Activated T-helper 2 cell treated with anti-CD3 and anti-CD28 coated beads, Interferon-gamma antibody, Interleukin-2, Interleukin-4, amounts not matched to agents 10 μg/mL and 5 μg/mL and 100 μg/mL, durations not matched to agents 14 hours and 24 hours and 36 hours (primary cell): Measurements from ENCODE around the gene OR56A5. TPM values are rescaled to one million over a fixed set of nuclear protein-coding genes. Genes with fewer than 3 reads are reported as not detected.
"Not testable (repeated sequence)": the region's sequence is repeated elsewhere in the genome, so short reads cannot be mapped to it uniquely, and the experiment has no call there.

ENCODE experiments used
- DNase-seq: peaks from one replicate; pipeline ENCODE4 v3.0.0; 2021; ENCODE audit warnings: low spot score
- H3K27ac Mint-ChIP-seq: one replicate; pipeline ENCODE4 v1.8.0; 2021; ENCODE audit warnings: mixed read lengths
- H3K27me3 Mint-ChIP-seq: one replicate; pipeline ENCODE4 v1.8.0; 2021; ENCODE audit warnings: low read depth, mixed read lengths
- H3K36me3 Mint-ChIP-seq: one replicate; pipeline ENCODE4 v1.8.0; 2021; ENCODE audit warnings: low read depth, mixed read lengths
- H3K4me1 Mint-ChIP-seq: one replicate; pipeline ENCODE4 v1.8.0; 2021; ENCODE audit warnings: low read depth, mixed read lengths
- H3K4me3 Mint-ChIP-seq: one replicate; pipeline ENCODE4 v1.8.0; 2021; ENCODE audit warnings: low read depth, mild to moderate bottlenecking, moderate library complexity, mixed read lengths
- H3K9me3 Mint-ChIP-seq: one replicate; pipeline ENCODE4 v1.8.0; 2021; ENCODE audit warnings: mixed read lengths
- intact Hi-C: fragments of 100-400 bp; cut with micrococcal nuclease; formaldehyde crosslinking; loops from one replicate; pipeline ENCODE4 v1.15.1; 2023
- total RNA-seq: library from RNA; stranded (reverse); gene quantifications from 2 replicates; pipeline ENCODE4 v1.2.3, GENCODE V29; 2022

OR56A5 gene
- total RNA-seq, 1 donor from 2014 or later: not detected

- Mint-ChIP-seq H3K36me3 (no peaks in the 10 kb centered on the region), H3K4me1 (no peaks in the 10 kb centered on the region)
These were observed 5.2 kb upstream of the OR56A5 start for GRCh38 chr11:5973530-5973929.

DNA sequence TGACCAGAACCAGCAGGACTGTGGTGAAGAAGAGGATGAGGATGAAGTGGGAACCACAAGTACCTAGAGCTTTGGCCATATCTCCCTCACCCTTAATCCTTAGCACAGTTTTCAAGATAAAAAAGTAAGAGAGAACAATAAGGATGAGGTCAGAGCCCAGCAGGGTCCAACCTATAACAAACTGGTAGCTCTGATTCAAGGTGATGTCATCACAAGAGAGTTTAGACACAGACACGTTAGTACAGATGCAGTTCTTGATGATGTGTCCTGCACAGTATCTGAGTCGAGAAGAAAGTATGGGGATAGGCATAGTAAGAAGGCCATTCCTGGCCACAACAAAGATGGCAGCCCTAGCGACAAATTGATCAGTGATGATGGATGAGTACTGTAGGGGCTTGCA, 586 bp downstream of the OR56A5 start:
- intact Hi-C loops: no loop called here
- H3K9me3 Mint-ChIP-seq: peaks cover 13% of the 10 kb centered on the region

More at GRCh38 chr11:5973530-5973929, 5.2 kb upstream of the OR56A5 start:
- no peak overlapping the region for H3K27ac Mint-ChIP-seq
- intact Hi-C loops: no loop called here
- no peak for DNase-seq
- no peak overlapping the region for H3K4me3 Mint-ChIP-seq
- peaks cover 3% of the 10 kb centered on the region for H3K27me3 Mint-ChIP-seq
- H3K9me3 Mint-ChIP-seq: no peaks in the 10 kb centered on the region

DNA sequence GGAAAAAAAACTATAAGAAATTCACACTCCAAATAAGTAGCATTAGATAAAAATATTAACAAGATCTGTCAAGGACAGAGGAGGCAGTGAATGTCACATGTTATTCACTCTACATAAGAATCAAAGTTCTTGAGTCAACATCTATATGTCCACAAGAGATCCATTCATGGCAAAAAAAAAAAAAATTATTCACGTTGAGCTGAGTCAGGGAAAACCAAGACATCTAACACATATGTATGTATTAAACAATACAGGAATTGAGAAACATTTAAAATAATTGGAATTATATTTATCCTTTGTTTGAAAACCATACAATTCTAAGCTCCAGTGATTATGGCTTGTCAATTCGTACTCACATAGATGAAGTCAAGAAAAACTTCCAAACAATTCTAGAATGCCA, 1.3 kb downstream of the OR56A5 start:
- no peaks in the 10 kb centered on the region for H3K36me3 Mint-ChIP-seq
- DNase-seq: no peak
- intact Hi-C loops: no loop called here
- H3K9me3 Mint-ChIP-seq: peaks cover 16% of the 10 kb centered on the region
- H3K4me1 Mint-ChIP-seq: no peaks in the 10 kb centered on the region
- H3K4me3 Mint-ChIP-seq: no peak overlapping the region
- H3K27me3 Mint-ChIP-seq: peaks cover 3% of the 10 kb centered on the region
- H3K27ac Mint-ChIP-seq: no peak overlapping the region

More for the DNA sequence above, 586 bp downstream of the OR56A5 start:
- Mint-ChIP-seq H3K4me1 (no peaks in the 10 kb centered on the region), H3K27me3 (peaks cover 3% of the 10 kb centered on the region), H3K36me3 (no peaks in the 10 kb centered on the region), H3K27ac (no peak overlapping the region), H3K4me3 (no peak overlapping the region)
- no peak for DNase-seq

GRCh38 chr11:5960704-5961320, 7.5 kb downstream of the OR56A5 start:
- H3K4me3 Mint-ChIP-seq, H3K36me3 Mint-ChIP-seq, H3K4me1 Mint-ChIP-seq, intact Hi-C loops, H3K27ac Mint-ChIP-seq, H3K27me3 Mint-ChIP-seq, DNase-seq: not testable (repeated sequence)
- H3K9me3 Mint-ChIP-seq: peaks cover 22% of the 10 kb centered on the region

GRCh38 chr11:5955586-5955985, 12.7 kb downstream of the OR56A5 start:
- Mint-ChIP-seq H3K9me3 (peaks cover 6% of the 10 kb centered on the region), H3K27ac (no peak overlapping the region), H3K27me3 (no peaks in the 10 kb centered on the region), H3K36me3 (no peaks in the 10 kb centered on the region), H3K4me1 (no peaks in the 10 kb centered on the region), H3K4me3 (no peak overlapping the region)
- DNase-seq: no peak
- intact Hi-C loops: no loop called here

DNA sequence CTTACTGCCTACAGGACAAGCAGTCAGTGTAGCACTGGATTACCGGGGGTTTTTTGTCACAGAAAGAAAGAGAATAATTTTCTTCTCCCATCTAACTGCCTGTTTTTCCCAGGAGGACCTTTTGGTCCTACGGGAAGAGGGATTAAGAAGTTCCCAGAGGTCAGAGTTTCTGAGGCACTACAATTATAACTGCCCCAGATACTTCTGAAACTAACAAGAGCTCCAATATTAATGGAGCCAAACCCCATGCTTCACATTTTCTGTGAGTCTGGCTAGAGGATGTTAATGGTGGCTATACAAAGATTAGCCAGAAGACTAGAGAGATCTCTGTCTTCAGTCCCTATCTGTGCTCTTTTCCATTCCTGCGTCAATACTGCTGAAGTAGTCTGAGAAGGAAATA, 26.3 kb downstream of the OR56A5 start, which contains the start of gene OR56A3:
Gene OR56A3, plus strand, starts transcription at position 301 of the 400 bp plus-strand sequence. CDS start 5,096 bp downstream, outside the sequence.
- H3K27me3 Mint-ChIP-seq: peaks cover 1% of the 10 kb centered on the region
- no peak within 1 kb of the TSS for H3K4me3 Mint-ChIP-seq
- no peaks in the 10 kb centered on the region for H3K4me1 Mint-ChIP-seq
- H3K36me3 Mint-ChIP-seq: no peaks in the 10 kb centered on the region
- no peak within 1 kb of the TSS for H3K27ac Mint-ChIP-seq
- intact Hi-C loops: no loop called here
- no peak for DNase-seq
- H3K9me3 Mint-ChIP-seq: peaks cover 6% of the 10 kb centered on the region

DNA sequence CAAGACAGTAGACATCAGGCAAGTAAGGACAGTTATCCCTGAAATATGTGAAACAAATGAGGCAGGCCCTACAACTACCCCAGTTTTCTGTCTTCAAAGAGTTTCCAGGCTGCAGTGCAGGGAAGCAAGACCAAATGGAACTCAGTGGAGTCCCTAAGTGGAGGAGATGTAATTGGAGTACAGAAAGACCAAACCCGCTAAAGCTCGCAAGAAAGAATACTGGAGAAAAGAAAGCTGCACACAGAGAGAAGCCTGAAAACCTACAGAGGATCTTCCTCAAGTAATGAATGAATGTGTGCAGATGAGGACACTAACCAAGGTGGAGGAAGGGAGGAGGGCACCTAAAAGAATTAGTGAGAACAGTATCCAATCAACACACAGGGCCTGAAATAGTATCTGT, 27.5 kb downstream of the OR56A5 start:
- Mint-ChIP-seq H3K27me3 (peaks cover 1% of the 10 kb centered on the region), H3K27ac (no peak overlapping the region), H3K4me3 (no peak overlapping the region), H3K36me3 (no peaks in the 10 kb centered on the region), H3K9me3 (peaks cover 6% of the 10 kb centered on the region), H3K4me1 (no peaks in the 10 kb centered on the region)
- no peak for DNase-seq
- intact Hi-C loops: no loop called here

DNA sequence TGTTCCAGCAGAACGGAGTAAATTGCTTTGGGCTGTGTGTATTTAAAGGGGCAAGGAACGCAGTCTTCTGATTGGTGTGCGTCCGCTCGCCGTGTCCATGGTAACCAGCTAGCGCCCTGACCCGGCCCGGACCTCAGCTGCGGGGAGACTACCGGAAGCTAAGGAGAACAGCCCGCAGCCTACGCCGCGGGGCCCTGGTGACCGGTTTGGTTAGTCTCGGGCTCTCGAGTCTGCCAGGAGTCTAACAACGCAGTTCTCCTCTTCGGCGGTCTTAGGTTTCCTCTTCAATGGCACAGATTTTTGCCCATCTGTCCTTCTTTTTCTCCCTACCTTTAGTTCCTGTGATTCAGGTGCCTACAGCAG, 29.7 kb downstream of the OR56A5 start:
- DNase-seq: no peak
- peaks cover 1% of the 10 kb centered on the region for H3K27me3 Mint-ChIP-seq

GRCh38 chr11:5937868-5938602, 30.3 kb downstream of the OR56A5 start:
- Mint-ChIP-seq H3K27ac (no peak overlapping the region), H3K9me3 (peaks cover 6% of the 10 kb centered on the region), H3K4me1 (no peaks in the 10 kb centered on the region), H3K4me3 (no peak overlapping the region), H3K36me3 (no peaks in the 10 kb centered on the region), H3K27me3 (peaks cover 1% of the 10 kb centered on the region)
- intact Hi-C loops: no loop called here
- DNase-seq: no peak

More for the DNA sequence above, 29.7 kb downstream of the OR56A5 start:
- Mint-ChIP-seq H3K36me3 (no peaks in the 10 kb centered on the region), H3K27ac (no peak overlapping the region), H3K9me3 (peaks cover 6% of the 10 kb centered on the region), H3K4me3 (no peak overlapping the region), H3K4me1 (no peaks in the 10 kb centered on the region)
- intact Hi-C loops: no loop called here

DNA sequence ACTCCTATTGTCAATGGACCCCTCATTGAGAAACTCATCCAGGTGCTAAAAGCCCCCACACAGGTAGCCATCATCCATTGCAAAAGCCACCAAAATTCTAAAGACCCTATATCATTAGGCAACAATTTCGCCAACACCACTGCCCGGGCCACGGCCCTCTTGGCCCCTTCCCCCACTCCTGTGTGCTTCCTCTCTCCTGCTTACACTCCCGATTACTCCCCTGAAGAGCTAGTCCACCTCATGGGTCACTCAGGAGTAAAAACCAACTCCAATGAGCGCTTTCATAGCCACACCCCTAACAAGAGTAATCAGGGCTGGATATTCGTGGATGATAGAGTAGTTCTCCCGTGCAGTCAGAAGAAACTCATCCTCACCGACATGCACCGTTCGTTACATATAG, 35.2 kb downstream of the OR56A5 start:
- no peaks in the 10 kb centered on the region for H3K36me3 Mint-ChIP-seq

DNA sequence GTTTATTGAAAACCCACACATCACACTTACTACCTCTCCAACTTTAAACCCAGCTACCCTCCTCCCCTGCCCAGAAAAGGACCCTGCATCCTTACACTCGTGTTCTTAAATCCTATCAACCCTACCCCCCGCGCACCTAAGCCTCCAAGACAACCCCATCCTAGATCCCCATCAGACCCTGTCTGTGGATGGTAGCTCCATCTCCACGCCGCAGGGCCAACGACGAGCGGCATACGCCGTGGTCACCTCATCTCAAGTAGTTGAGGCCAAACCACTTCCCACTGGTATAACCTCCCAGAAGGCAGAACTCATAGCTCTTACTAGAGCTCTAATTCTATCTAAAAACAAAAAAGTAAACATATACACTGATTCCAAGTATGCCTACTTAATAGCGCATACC, 35.6 kb downstream of the OR56A5 start:
- H3K4me3 Mint-ChIP-seq: no peak overlapping the region
- H3K27me3 Mint-ChIP-seq: no peaks in the 10 kb centered on the region
- H3K4me1 Mint-ChIP-seq: no peaks in the 10 kb centered on the region
- H3K36me3 Mint-ChIP-seq: no peaks in the 10 kb centered on the region
- DNase-seq: no peak
- intact Hi-C loops: no loop called here
- no peak overlapping the region for H3K27ac Mint-ChIP-seq
- peaks cover 38% of the 10 kb centered on the region for H3K9me3 Mint-ChIP-seq

More for the DNA sequence above, 35.2 kb downstream of the OR56A5 start:
- H3K4me3 Mint-ChIP-seq: no peak overlapping the region
- H3K4me1 Mint-ChIP-seq: no peaks in the 10 kb centered on the region
- no peak overlapping the region for H3K27ac Mint-ChIP-seq
- DNase-seq: no peak
- intact Hi-C loops: no loop called here
- peaks cover 42% of the 10 kb centered on the region for H3K9me3 Mint-ChIP-seq
- H3K27me3 Mint-ChIP-seq: no peaks in the 10 kb centered on the region

DNA sequence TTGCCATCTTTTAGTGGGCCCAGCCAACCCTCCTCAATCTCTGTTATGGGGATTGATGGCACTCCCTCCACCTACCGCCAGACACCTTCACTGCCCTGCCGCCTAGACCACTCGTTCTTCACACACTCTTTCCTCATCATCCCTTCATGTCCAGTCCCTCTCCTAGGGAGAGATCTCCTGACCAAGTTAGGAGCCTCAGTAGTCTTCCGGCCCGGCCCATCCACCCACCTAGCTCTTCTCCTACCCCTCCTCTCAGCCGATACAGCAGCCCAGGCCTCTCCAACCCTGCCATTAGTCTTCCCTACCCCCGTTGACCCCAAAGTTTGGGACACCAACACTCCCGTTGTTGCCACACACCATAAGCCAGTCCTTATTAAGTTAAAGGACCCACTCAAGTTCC, 37.2 kb downstream of the OR56A5 start:
- Mint-ChIP-seq H3K27me3 (no peaks in the 10 kb centered on the region), H3K27ac (no peak overlapping the region), H3K4me1 (no peaks in the 10 kb centered on the region), H3K4me3 (no peak overlapping the region), H3K36me3 (no peaks in the 10 kb centered on the region), H3K9me3 (peaks cover 37% of the 10 kb centered on the region)
- DNase-seq: no peak
- intact Hi-C loops: no loop called here

GRCh38 chr11:5930614-5931013, 37.7 kb downstream of the OR56A5 start:
- Mint-ChIP-seq H3K27me3 (no peaks in the 10 kb centered on the region), H3K27ac (no peak overlapping the region), H3K9me3 (peaks cover 37% of the 10 kb centered on the region), H3K4me3 (no peak overlapping the region), H3K36me3 (no peaks in the 10 kb centered on the region), H3K4me1 (no peaks in the 10 kb centered on the region)
- intact Hi-C loops: no loop called here
- DNase-seq: no peak
